NB4 (cell line): Measurements from ENCODE around the gene CDH13.

Source experiments
- DNase-seq: peaks from one replicate; pipeline ENCODE4 v3.0.0; 2010; ENCODE audit warnings: low read depth
- H3K4me3 ChIP-seq: one replicate; pipeline ENCODE4 v1.5.1; 2011; ENCODE audit warnings: mild to moderate bottlenecking, low read depth, low read length, moderate library complexity
- CTCF ChIP-seq: IDR thresholded peaks from one replicate; pipeline ENCODE4 v1.5.1; 2012; ENCODE audit warnings: low read depth, low read length
- MAX ChIP-seq: IDR thresholded peaks from 2 replicates; pipeline ENCODE4 v1.6.1; 2011; ENCODE audit warnings: low read depth, low read length
- MYC ChIP-seq: IDR thresholded peaks from 2 replicates; pipeline ENCODE4 v1.6.1; 2011; ENCODE audit warnings: low read depth, low read length
- POLR2A ChIP-seq: IDR thresholded peaks from 2 replicates; pipeline ENCODE4 v1.6.1; 2011; ENCODE audit warnings: mild to moderate bottlenecking; ENCODE audit not compliant: insufficient read length; ENCODE audit errors: extremely low read depth

CDH13 gene

GRCh38 chr16:83011939-83012338 is 385.2 kb downstream of the CDH13 start:
- TF ChIP-seq CTCF (no peak), MYC (no peak), MAX (no peak), POLR2A (no peak)
- no peak overlapping the region for H3K4me3 ChIP-seq
- no peak for DNase-seq

GRCh38 chr16:83013071-83013470 is 386.3 kb downstream of the CDH13 start:
- no peak overlapping the region for H3K4me3 ChIP-seq
- DNase-seq = no peak
- no peak for TF ChIP-seq MYC
- no peak for TF ChIP-seq CTCF
- TF ChIP-seq MAX = no peak
- no peak for TF ChIP-seq POLR2A

- no peak overlapping the region for H3K4me3 ChIP-seq
- no peak for TF ChIP-seq POLR2A
- TF ChIP-seq MAX = no peak
- TF ChIP-seq MYC = no peak
- TF ChIP-seq CTCF = no peak
- DNase-seq = no peak
These were observed 393.2 kb downstream of the CDH13 start for GRCh38 chr16:83019963-83020362.

- DNase-seq = no peak
- no peak for TF ChIP-seq POLR2A
- no peak for TF ChIP-seq MAX
- no peak overlapping the region for H3K4me3 ChIP-seq
These were observed 394.3 kb downstream of the CDH13 start for GRCh38 chr16:83021045-83021444.

GRCh38 chr16:83021746-83022145 is 395.0 kb downstream of the CDH13 start:
- TF ChIP-seq MAX (no peak), MYC (no peak), POLR2A (no peak), CTCF (no peak)
- no peak for DNase-seq
- H3K4me3 ChIP-seq = no peak overlapping the region

GRCh38 chr16:83023011-83023410 is 396.2 kb downstream of the CDH13 start:
- no peak for TF ChIP-seq MYC
- TF ChIP-seq POLR2A = no peak
- no peak for TF ChIP-seq MAX
- no peak for TF ChIP-seq CTCF
- no peak overlapping the region for H3K4me3 ChIP-seq
- DNase-seq = no peak
